HL-60 (cell line): ENCODE results near the gene POU2F1.

ENCODE experiments used
- DNase-seq, 2 experiments: peaks; one replicate each; pipeline ENCODE4 v3.0.0-alpha.2; 2010 to 2020; ENCODE audit warnings: low read depth in 1 of 2, low spot score in 1 of 2
- H3K27ac ChIP-seq: fragments of 250-450 bp; sonication (Bioruptor Pico); replicated peaks from 2 replicates; pipeline ENCODE4 v1.5.1; 2020; ENCODE audit warnings: mild to moderate bottlenecking, moderate library complexity
- H3K27me3 ChIP-seq: fragments of 250-450 bp; sonication (Bioruptor Pico); 2 replicates; pipeline ENCODE4 v1.5.1; 2021; ENCODE audit warnings: mild to moderate bottlenecking, moderate library complexity; ENCODE audit not compliant: insufficient read depth, poor library complexity, severe bottlenecking
- H3K4me3 ChIP-seq: replicated peaks from 2 replicates; pipeline ENCODE4 v1.5.1; 2011; ENCODE audit warnings: mild to moderate bottlenecking, control low read depth, low read length; ENCODE audit not compliant: insufficient read depth
- CTCF ChIP-seq: IDR thresholded peaks from one replicate; pipeline ENCODE4 v1.5.1; 2011; ENCODE audit warnings: low read length, control low read depth, inconsistent platforms; ENCODE audit not compliant: insufficient read depth
- GABPA ChIP-seq: IDR thresholded peaks from 2 replicates; pipeline ENCODE4 v1.6.1; 2012; ENCODE audit warnings: low read depth
- POLR2AphosphoS5 ChIP-seq: IDR thresholded peaks from 2 replicates; pipeline ENCODE4 v1.6.1; 2012; ENCODE audit warnings: low read depth
- SPI1 ChIP-seq: IDR thresholded peaks from 2 replicates; pipeline ENCODE4 v1.6.1; 2012; ENCODE audit warnings: low read depth, mild to moderate bottlenecking, borderline replicate concordance
- TF ChIP-seq, protein P1 (sequence below): IDR thresholded peaks from 2 replicates; pipeline ENCODE4 v1.6.1; 2012; ENCODE audit warnings: low read depth; ENCODE audit not compliant: insufficient replicate concordance

POU2F1 gene

GRCh38 chr1:167426716-167427115, 206.0 kb downstream of the POU2F1 start:
- no peaks in the 10 kb centered on the region for H3K27me3 ChIP-seq
- no peak for TF ChIP-seq GABPA
- TF ChIP-seq, protein P1, sequence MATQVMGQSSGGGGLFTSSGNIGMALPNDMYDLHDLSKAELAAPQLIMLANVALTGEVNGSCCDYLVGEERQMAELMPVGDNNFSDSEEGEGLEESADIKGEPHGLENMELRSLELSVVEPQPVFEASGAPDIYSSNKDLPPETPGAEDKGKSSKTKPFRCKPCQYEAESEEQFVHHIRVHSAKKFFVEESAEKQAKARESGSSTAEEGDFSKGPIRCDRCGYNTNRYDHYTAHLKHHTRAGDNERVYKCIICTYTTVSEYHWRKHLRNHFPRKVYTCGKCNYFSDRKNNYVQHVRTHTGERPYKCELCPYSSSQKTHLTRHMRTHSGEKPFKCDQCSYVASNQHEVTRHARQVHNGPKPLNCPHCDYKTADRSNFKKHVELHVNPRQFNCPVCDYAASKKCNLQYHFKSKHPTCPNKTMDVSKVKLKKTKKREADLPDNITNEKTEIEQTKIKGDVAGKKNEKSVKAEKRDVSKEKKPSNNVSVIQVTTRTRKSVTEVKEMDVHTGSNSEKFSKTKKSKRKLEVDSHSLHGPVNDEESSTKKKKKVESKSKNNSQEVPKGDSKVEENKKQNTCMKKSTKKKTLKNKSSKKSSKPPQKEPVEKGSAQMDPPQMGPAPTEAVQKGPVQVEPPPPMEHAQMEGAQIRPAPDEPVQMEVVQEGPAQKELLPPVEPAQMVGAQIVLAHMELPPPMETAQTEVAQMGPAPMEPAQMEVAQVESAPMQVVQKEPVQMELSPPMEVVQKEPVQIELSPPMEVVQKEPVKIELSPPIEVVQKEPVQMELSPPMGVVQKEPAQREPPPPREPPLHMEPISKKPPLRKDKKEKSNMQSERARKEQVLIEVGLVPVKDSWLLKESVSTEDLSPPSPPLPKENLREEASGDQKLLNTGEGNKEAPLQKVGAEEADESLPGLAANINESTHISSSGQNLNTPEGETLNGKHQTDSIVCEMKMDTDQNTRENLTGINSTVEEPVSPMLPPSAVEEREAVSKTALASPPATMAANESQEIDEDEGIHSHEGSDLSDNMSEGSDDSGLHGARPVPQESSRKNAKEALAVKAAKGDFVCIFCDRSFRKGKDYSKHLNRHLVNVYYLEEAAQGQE, result no peak
- no peak for TF ChIP-seq CTCF
- no peak for TF ChIP-seq POLR2AphosphoS5
- no peak for TF ChIP-seq SPI1
- H3K4me3 ChIP-seq, result no peak overlapping the region
- no peak overlapping the region for H3K27ac ChIP-seq
- DNase-seq, result no peak

DNA sequence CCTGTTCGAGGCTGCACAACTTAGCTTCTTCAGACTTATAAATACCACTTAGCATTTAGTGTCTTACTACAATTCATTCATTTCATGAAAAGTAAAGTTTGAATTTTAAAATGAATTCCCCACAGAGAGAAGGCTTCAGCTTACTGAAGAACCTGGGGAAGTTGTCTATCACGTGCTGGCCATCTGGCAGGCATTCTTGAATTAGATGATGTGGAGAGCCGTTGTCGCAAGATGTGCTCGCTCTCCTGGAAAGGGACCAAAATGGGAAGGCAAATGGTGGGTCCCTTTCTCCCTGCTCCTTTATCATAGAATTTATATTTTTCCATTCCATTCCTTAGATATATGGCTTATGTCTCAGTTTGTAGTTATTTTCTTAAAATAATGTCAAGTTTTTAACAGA, 207.2 kb downstream of the POU2F1 start:
- no peak for DNase-seq
- no peak for TF ChIP-seq GABPA
- Histone ChIP-seq H3K27ac (no peak overlapping the region), H3K27me3 (no peaks in the 10 kb centered on the region), H3K4me3 (no peak overlapping the region)

DNA sequence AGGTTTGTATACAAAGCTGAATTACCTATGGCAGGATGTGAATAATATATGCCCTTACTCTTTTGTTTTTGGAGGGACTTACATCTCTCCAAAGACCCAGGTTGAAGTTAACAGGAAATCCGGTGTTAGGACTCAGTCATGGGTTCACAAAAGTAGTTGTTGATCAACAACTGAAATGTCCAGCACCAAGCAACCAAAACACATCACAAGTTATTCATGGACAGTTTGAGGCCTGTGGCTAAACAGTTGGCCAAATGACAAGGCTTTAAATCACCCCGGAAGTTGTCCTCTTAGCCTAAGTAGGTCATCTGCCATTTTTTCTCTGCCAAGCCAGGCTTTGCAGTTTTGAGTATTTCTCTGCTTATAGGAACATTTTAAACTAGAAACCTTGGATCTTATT, 207.7 kb downstream of the POU2F1 start:
- Histone ChIP-seq H3K27ac (no peak overlapping the region), H3K27me3 (no peaks in the 10 kb centered on the region), H3K4me3 (no peak overlapping the region)
- no peak for TF ChIP-seq CTCF
- no peak for TF ChIP-seq GABPA
- no peak for TF ChIP-seq POLR2AphosphoS5
- TF ChIP-seq, protein P1, result no peak
- no peak for DNase-seq

DNA sequence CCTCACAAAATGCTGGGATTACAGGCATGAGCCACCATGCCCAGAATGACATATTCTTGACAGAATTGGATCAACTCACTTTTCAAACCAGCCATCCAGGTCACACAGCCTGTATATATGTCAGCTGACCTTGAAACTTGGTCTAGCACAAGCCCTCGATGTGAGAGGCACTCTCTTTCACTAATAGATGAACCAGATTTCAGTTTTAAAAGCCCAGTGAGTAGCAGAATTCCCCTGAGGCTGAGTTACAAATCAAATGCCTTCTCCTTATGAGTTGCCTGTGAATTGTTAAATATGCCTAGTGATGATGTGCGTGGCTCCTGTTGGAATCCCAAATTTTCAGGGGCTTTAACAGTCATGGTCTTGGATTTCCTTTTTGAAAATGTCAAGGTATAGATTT, 208.9 kb downstream of the POU2F1 start:
- no peaks in the 10 kb centered on the region for H3K27me3 ChIP-seq
- no peak for DNase-seq
- H3K4me3 ChIP-seq, result no peak overlapping the region
- H3K27ac ChIP-seq, result no peak overlapping the region
- TF ChIP-seq CTCF (no peak), SPI1 (no peak), GABPA (no peak), POLR2AphosphoS5 (no peak)
- TF ChIP-seq, protein P1, result no peak
